Natural killer cell (primary cell): Measurements from ENCODE around the gene SNX13. TPM values are rescaled to one million over a fixed set of nuclear protein-coding genes. Genes with fewer than 3 reads are reported as not detected.
A peak's percentile ranks its signal among the peaks of the same experiment; 100 is the strongest.

Source experiments
- ATAC-seq, 3 donors: fragments of 150-1000 bp in 2 of 3; fragments of 200-7000 bp in 1 of 3; cut with Tn5 transposase; 1 replicate in 1 of 3; 2 replicates in 2 of 3; pipeline ENCODE4 v1.10.0; 2021; ENCODE audit warnings: mild to moderate bottlenecking in 2 of 3, moderate library complexity in 2 of 3
- DNase-seq, 2 donors: peaks; one replicate each; pipeline versions ENCODE4 v3.0.0 to v3.0.0-alpha.2; 2013 to 2021; ENCODE audit warnings: mixed read lengths in 1 of 2
- H3K27ac ChIP-seq: one replicate; pipeline ENCODE4 v1.5.1; 2013; ENCODE audit warnings: mild to moderate bottlenecking, low read length
- H3K27me3 ChIP-seq: one replicate; pipeline ENCODE4 v1.6.1; 2013; ENCODE audit warnings: low read length; ENCODE audit not compliant: control insufficient read depth, insufficient read depth
- H3K36me3 ChIP-seq: one replicate; pipeline ENCODE4 v1.6.1; 2013; ENCODE audit warnings: low read length; ENCODE audit not compliant: control insufficient read depth, insufficient read depth
- H3K4me1 ChIP-seq: one replicate; pipeline ENCODE4 v1.6.1; 2013; ENCODE audit warnings: low read length; ENCODE audit not compliant: control insufficient read depth, insufficient read depth
- H3K4me3 ChIP-seq: one replicate; pipeline ENCODE4 v1.5.1; 2013; ENCODE audit warnings: low read length
- H3K9me3 ChIP-seq: one replicate; pipeline ENCODE4 v1.6.1; 2013; ENCODE audit warnings: low read length; ENCODE audit not compliant: control insufficient read depth, insufficient read depth
- H3K27ac Mint-ChIP-seq, 2 donors: one replicate each; pipeline ENCODE4 v1.8.0; 2022; ENCODE audit warnings: mild to moderate bottlenecking in 2 of 2, mixed read lengths in 2 of 2, moderate library complexity in 1 of 2
- H3K27me3 Mint-ChIP-seq, 2 donors: one replicate each; pipeline ENCODE4 v1.8.0; 2022; ENCODE audit warnings: low read depth in 2 of 2, mixed read lengths in 2 of 2
- H3K36me3 Mint-ChIP-seq: one replicate; pipeline ENCODE4 v1.8.0; 2022; ENCODE audit warnings: mixed read lengths
- H3K4me1 Mint-ChIP-seq, 2 donors: one replicate each; pipeline ENCODE4 v1.8.0; 2022; ENCODE audit warnings: mixed read lengths in 2 of 2
- H3K4me3 Mint-ChIP-seq: one replicate; pipeline ENCODE4 v1.8.0; 2022; ENCODE audit warnings: mild to moderate bottlenecking, moderate library complexity, mixed read lengths
- H3K9me3 Mint-ChIP-seq, 2 donors: one replicate each; pipeline ENCODE4 v1.8.0; 2022; ENCODE audit warnings: mixed read lengths in 2 of 2
- WGBS: methylation state at CpG from one replicate; pipeline ENCODE4 v1.1.7; 2013; ENCODE audit warnings: missing lambda C conversion rate; ENCODE audit not compliant: insufficient coverage; 5-methylcytosine and 5-hydroxymethylcytosine counted together
- intact Hi-C: fragments of 100-400 bp; cut with micrococcal nuclease; formaldehyde crosslinking; loops from one replicate; pipeline ENCODE4 v1.14.2; 2022
- total RNA-seq, 4 donors: library from RNA; stranded (reverse); fragments of 120-200 nt in 1 of 4; gene quantifications; one replicate each; pipeline versions ENCODE4 v1.2.3 to v1.2.4, GENCODE V29; 2013 to 2022
- TF ChIP-seq, protein P1 (sequence below): fragments of 200-600 bp; IDR thresholded peaks from one replicate; pipeline ENCODE4 v1.8.0; 2022; ENCODE audit warnings: antibody characterized with exemption

The SNX13 gene
- 10 to 100 TPM; 34.8 to 38.5 (median 37.4) TPM for total RNA-seq
- 66.7 TPM for total RNA-seq (2013)

GRCh38 chr7:17940302-17940883, at the start of gene SNX13:
SNX13 (minus strand) TSS chr7:17940494; CDS start chr7:17940295, 199 bp downstream.
- H3K27ac Mint-ChIP-seq: peak within 1 kb of the TSS; percentile 99 to 100
- peak; percentile 92 to 97 (median 96) for ATAC-seq
- peak within 1 kb of the TSS; percentile 99 for H3K4me3 Mint-ChIP-seq
- peak within 1 kb of the TSS; percentile 97 for H3K27ac ChIP-seq
- TF ChIP-seq, protein P1, sequence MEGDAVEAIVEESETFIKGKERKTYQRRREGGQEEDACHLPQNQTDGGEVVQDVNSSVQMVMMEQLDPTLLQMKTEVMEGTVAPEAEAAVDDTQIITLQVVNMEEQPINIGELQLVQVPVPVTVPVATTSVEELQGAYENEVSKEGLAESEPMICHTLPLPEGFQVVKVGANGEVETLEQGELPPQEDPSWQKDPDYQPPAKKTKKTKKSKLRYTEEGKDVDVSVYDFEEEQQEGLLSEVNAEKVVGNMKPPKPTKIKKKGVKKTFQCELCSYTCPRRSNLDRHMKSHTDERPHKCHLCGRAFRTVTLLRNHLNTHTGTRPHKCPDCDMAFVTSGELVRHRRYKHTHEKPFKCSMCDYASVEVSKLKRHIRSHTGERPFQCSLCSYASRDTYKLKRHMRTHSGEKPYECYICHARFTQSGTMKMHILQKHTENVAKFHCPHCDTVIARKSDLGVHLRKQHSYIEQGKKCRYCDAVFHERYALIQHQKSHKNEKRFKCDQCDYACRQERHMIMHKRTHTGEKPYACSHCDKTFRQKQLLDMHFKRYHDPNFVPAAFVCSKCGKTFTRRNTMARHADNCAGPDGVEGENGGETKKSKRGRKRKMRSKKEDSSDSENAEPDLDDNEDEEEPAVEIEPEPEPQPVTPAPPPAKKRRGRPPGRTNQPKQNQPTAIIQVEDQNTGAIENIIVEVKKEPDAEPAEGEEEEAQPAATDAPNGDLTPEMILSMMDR: peak; percentile 29
- DNase-seq: peak; percentile 88 to 95
- H3K36me3 Mint-ChIP-seq: no peaks in the 10 kb centered on the region
- peaks cover 0 to 2% of the 10 kb centered on the region in 2 donors for H3K27me3 Mint-ChIP-seq
- under 1% methylated on average over 66 of the region's 66 CpGs for WGBS
- no peaks in the 10 kb centered on the region for H3K36me3 ChIP-seq
- no peaks in the 10 kb centered on the region for H3K9me3 ChIP-seq
- peak within 1 kb of the TSS; percentile 89 for H3K4me3 ChIP-seq
- no peaks in the 10 kb centered on the region for H3K9me3 Mint-ChIP-seq
- peaks cover 3% of the 10 kb centered on the region for H3K4me1 ChIP-seq
- no peaks in the 10 kb centered on the region for H3K27me3 ChIP-seq
- peaks cover 45 to 55% of the 10 kb centered on the region in 2 donors for H3K4me1 Mint-ChIP-seq
- intact Hi-C loops: no loop called here

DNA sequence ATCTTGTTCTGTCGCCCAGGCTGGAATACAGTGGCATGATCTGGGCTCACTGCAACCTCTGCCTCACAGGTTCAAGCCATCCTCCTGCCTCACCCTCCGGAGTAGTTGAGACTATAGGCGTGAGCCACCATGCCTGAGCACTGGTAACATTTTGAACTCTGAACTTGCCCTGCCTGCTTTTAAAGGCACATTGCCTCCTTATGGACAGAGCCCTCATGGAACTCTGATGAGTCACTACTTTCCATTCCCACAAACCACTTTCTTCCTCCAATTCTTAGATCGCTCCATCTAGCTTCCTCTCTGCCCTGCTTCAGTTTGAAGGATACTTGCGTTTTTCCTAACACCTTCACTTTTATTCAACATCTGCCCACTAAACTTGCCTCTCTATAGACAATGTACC, 49.3 kb upstream of the SNX13 start:
- H3K9me3 ChIP-seq: no peaks in the 10 kb centered on the region
- H3K4me1 ChIP-seq: no peaks in the 10 kb centered on the region
- 91% methylated on average over 5 of the region's 5 CpGs for WGBS
- TF ChIP-seq, protein P1: no peak
- H3K4me3 ChIP-seq: no peak overlapping the region
- no peaks in the 10 kb centered on the region for H3K4me1 Mint-ChIP-seq
- no peaks in the 10 kb centered on the region for H3K27me3 ChIP-seq
- H3K36me3 Mint-ChIP-seq: no peaks in the 10 kb centered on the region
- DNase-seq: no peak
- ATAC-seq: no peak
- no peaks in the 10 kb centered on the region for H3K36me3 ChIP-seq
- H3K27ac ChIP-seq: no peak overlapping the region
- no peak overlapping the region for H3K27ac Mint-ChIP-seq
- peaks cover 9 to 10% of the 10 kb centered on the region in 2 donors for H3K27me3 Mint-ChIP-seq
- intact Hi-C loops: no loop called here
- H3K9me3 Mint-ChIP-seq: no peaks in the 10 kb centered on the region
- H3K4me3 Mint-ChIP-seq: no peak overlapping the region

DNA sequence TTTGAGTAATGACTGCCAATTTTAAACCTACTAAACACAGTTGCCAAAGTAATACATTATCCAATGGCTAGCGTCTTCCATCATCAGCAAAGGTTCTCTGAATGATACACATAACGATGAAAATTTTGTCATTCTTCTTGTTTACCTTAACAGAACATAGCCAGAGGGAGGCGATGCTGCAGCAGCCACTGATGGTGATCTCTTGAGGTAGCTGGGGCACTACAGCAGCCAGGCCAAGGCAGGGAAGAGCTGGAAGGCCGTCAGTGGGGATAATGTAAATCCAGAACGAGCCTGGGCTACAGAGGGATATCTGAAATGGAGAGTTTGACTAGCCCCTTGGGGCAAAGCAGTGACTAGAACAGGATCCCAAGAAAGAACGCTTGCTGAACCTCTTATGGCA, 48.6 kb upstream of the SNX13 start:
- Mint-ChIP-seq H3K4me3 (no peak overlapping the region), H3K9me3 (no peaks in the 10 kb centered on the region), H3K4me1 (no peaks in the 10 kb centered on the region), H3K36me3 (no peaks in the 10 kb centered on the region), H3K27ac (no peak overlapping the region), H3K27me3 (peaks cover 9 to 10% of the 10 kb centered on the region in 2 donors)
- ATAC-seq (no peak), DNase-seq (no peak)
- no peak overlapping the region for H3K27ac ChIP-seq
- 93% methylated on average over 6 of the region's 6 CpGs for WGBS
- TF ChIP-seq, protein P1: no peak
- H3K27me3 ChIP-seq: no peaks in the 10 kb centered on the region
- no peaks in the 10 kb centered on the region for H3K9me3 ChIP-seq
- no peak overlapping the region for H3K4me3 ChIP-seq
- H3K4me1 ChIP-seq: no peaks in the 10 kb centered on the region
- no peaks in the 10 kb centered on the region for H3K36me3 ChIP-seq
- intact Hi-C loops: no loop called here

DNA sequence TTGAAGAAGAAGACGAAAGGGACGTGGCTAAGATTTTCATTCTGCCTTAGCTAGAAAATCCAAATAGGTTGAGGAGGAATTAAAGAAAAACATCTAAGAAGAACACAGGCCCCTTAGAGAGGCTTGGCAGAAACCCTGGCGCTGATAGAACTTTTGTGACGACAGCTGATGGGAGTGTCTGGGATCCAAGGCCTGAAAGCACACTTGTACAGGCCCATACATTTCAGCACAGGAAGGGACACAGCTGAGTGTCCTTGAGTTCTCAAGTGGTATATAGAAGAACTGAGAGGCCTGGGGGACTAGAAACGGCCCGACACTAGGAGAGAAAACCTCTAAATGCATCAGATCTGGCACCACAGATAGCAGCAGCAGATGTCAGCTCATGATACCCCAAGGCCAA, 47.8 kb upstream of the SNX13 start:
- Mint-ChIP-seq H3K4me1 (no peaks in the 10 kb centered on the region), H3K9me3 (peaks cover 0 to 1% of the 10 kb centered on the region in 2 donors), H3K27ac (no peak overlapping the region), H3K27me3 (peaks cover 8 to 9% of the 10 kb centered on the region in 2 donors), H3K4me3 (no peak overlapping the region), H3K36me3 (no peaks in the 10 kb centered on the region)
- ATAC-seq (no peak), DNase-seq (no peak)
- WGBS: 87% methylated on average over 6 of the region's 6 CpGs
- H3K36me3 ChIP-seq: no peaks in the 10 kb centered on the region
- H3K4me3 ChIP-seq: no peak overlapping the region
- H3K9me3 ChIP-seq: no peaks in the 10 kb centered on the region
- TF ChIP-seq, protein P1: no peak
- H3K4me1 ChIP-seq: no peaks in the 10 kb centered on the region
- no peaks in the 10 kb centered on the region for H3K27me3 ChIP-seq
- no peak overlapping the region for H3K27ac ChIP-seq
- intact Hi-C loops: no loop called here
